HG02852 (cell line): ENCODE data around the gene KCND3.

Experiments used
- ATAC-seq: cut with Tn5 transposase; IDR thresholded peaks from one replicate; pipeline ENCODE4 v1.9.1; 2021; ENCODE audit warnings: mild to moderate bottlenecking, moderate library complexity; ENCODE audit not compliant: unreplicated experiment

KCND3 gene

DNA sequence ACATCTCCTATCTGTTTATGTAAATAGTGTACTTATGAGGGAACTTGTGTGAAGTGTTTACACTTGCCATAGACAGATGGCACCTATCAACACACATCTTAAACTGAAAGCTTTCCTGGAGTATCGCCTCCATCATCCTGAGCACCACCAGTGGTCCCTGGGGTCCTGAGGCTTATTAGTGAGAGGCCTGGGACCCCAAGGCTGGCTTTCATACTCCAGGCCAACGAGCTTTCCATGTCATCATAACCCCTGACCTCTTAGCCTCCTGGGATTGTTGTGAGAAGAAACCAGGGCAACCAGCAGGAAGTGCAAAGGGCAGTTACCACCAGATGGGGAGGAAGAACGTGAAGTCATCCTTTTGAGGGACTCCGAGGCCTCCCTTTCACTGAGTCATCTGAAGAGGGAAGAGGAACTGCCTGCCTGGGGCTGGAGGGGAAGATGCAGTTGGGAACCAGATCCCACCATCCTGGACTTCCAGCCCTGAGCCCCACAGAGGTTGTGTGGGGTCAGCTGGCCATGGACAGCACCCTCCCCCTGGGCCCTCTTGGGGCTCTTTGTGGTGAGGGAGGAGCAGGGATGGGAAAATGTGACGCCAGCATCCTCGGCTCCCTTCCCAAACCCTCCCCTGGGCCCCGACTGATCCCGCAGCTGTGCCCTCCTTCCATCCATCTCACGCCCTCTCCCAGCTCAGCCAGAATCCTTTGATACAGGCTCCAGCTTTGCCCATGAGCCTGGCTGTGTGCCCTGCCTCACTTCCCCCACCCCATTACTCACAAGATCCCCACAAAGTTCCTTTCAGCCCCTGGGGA is 256.1 kb downstream of the KCND3 start:
- ATAC-seq: no peak

DNA sequence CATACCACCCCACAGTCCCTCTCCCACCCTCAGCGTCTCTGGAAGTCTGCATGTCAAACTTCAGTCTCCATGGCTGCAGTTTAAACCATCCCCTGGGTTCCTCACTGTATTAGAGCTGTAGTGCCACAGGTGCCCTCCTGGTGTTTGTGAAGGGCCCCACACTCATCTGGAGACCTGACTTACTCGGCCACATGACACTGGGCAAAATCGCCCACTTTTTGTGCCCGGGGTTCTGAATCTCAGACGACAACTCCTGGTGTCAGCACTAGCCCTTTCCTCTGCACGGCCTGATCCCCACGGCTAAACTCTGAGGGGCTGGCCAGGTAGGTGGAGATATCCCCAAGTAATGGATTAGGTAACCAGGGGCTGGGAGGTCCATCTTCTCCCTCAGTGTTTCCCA is 256.8 kb downstream of the KCND3 start:
- ATAC-seq: no peak

DNA sequence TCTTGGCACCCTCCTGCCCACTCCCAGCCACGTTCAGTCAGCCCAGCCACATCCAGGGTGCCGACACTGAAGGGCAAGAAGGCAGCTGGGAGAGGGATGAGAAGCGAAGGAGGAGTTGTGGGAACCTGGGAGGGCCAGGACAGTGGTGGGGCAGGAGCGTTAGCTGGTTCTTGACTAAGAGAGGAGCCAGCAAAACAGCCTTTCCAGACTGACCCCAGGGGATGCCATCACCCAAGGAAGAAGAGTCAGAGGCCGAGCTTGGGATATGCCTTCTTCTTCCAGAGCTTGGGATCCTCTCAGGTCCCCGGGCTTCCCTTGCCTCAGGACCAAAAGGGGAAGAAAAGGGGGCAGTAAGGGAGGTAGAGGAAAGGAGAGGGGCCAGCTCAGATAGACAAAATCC is 257.5 kb downstream of the KCND3 start:
- ATAC-seq: no peak

DNA sequence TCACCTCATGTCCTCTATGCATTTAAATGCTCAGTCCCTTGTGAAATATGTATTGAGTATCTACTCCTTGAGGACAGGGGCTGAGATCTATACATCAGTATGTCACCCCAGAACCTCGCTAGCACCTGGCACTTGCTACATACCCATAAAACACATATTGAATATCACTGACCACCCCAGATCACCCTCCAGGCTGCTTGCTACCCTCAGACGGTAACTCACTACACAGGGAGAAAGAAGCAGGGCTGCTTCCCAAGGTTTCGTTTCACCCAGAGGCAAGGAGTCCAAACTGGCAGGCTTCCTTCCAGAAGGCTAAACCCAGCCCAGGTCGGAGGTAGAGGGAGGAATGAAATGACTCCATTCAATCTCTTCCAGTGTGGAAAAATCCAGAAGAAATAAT is 258.8 kb downstream of the KCND3 start:
- no peak for ATAC-seq

DNA sequence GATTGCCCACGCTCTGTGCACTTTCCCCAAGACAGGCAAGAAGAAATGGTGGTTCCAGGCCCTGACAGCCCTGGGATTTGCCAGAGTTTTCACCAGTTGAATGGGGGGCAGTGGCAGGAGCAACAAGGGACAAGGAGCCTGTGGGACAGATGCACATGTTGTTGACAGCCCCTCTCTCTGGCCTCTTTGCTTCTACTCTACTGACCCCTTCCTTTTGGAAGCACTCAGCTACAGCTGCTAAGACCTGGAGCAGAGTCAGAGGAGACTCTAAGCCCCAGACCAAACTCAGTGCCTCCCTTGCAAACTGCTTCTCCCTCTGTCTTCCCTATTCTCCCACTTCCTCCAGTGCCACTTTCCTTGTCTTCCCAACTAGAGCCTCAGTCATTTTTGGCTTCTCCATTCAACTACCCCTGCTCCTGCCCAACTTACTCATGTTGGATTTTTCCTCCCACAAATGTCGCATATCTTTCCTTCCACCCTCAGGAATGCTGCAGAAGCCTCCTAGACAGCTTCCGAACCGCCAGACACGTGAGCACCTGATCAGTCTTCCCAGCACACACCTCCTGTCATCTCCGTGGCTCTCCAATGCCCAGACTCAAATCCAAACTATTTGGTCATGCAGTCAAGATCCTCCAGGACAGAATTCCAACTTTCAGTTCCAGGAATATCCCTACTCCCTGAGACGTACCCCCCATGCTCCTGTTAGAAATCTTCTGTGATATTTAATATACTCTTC is 259.4 kb downstream of the KCND3 start:
- ATAC-seq: no peak

DNA sequence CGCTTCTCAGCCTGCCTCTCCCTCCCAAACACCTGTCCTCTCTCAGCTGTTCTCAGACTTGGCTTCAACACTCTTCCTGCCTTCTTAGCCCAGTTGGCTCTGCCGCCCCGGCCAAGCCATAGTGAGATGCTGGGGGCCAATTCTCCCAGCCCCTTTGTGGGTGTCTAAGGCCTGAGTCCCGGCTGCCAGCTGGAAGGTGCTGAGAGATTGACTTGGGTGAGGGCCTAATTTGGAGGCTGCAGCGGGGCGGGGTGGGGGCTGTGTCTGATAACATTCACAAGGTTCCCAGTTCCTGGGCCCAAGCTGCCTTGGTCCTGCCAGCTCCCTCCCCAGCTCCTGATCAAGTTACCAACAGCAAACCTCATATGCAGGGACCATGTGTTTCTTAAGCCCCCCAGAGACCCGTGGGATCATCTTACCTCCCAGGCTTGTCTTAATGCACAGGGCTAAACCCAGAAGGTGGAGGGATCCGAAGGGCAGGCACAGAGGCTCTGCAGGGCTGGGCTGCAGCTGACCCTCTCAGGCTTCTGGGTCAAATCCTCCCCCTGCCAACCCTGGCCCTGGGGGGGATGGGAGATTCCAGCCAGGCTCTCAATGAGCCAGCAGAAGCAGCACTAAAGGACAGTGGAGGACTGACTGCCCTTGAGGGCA is 260.1 kb downstream of the KCND3 start:
- no peak for ATAC-seq

DNA sequence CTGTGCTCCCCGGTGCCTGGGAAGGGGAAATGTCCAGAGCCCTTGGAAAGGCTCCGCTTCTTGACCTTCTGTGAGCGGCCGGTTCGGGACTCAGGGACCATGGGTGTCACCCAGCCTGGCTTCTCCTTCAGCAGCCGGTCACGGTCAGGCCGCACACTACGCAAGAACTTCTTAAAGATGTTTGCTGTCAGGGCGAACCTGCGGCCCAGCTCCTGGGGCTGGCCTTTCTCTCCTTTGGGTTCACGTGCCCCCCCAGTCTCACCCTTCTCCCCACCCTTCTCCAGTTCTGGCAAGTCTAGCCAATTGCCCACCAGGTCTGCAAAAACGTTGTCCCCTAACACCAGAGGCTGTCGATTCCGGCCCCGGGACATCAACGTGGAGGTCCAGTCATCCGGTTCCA is 262.4 kb downstream of the KCND3 start:
- no peak for ATAC-seq

DNA sequence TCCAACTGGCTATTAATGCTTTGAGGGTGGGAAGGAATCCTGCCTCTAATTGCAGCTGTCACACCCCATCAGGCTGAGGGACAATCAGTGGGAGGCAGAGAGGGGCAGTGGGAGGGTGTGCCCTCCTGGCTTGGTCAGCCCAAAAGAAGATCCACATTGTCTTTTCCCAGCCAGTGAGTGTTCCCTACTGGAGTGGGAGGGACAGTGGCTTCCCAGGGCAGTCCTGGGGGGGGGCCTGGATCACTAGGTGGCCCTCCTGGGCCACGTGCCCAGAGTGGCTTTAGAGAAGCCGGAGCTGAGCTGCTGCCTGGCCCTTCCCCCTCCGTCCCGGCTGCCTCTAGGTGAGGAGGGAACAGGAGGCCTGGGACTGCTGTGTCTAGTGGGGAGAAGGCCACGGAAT is 264.3 kb downstream of the KCND3 start:
- no peak for ATAC-seq

DNA sequence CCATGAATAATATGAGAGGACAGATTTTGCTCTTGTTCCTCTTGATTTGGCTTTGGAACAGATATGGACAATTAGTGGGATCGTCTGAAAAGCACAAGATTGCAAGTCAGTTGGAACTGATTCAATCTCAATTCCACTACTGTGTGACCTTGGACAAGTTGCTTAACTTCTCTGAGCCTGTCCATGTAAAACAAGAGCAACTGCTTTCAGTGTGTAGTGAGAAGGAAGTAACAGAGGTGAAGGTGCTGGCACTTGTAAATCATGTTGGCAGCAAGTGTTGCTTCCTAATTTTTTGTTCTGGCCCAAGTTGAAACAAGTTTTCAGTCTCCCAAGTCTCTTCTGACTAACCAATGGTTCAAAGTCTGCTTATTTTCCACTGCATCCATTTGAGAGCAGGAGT is 265.6 kb downstream of the KCND3 start:
- no peak for ATAC-seq

DNA sequence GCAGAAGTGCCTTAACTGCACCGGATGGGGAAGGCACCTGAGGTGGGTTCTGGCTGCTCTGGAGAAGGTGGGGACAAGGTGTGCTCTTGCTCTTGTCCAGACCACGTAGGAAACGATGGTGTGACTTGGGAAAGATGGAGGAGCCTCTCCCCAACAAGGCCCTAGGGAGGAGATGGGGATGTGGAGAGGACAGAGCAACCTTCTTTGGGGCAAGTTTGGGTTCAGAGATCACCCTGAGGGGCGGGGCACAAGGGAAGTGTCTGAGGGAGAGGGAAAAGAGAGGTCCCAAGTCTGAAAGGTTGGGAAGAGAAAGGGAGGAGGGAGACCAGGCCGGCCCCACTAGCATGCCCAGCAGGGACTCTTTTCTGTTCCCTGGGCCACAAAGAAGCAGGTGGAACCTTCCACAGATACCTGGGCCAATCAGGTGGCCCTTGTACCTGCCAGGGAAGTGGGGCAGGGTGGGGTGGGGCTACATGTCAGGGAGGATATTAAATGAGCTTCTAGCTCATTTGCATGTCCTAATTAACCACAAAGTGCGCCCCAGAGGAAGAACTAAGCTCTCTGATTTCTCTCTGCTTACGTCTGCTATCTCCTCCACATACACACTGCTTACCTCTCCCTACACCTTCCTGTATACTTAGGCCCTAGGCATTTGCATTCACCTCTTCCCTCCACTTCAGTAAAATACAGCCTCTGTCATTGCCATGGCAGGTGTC is 266.2 kb downstream of the KCND3 start:
- no peak for ATAC-seq

DNA sequence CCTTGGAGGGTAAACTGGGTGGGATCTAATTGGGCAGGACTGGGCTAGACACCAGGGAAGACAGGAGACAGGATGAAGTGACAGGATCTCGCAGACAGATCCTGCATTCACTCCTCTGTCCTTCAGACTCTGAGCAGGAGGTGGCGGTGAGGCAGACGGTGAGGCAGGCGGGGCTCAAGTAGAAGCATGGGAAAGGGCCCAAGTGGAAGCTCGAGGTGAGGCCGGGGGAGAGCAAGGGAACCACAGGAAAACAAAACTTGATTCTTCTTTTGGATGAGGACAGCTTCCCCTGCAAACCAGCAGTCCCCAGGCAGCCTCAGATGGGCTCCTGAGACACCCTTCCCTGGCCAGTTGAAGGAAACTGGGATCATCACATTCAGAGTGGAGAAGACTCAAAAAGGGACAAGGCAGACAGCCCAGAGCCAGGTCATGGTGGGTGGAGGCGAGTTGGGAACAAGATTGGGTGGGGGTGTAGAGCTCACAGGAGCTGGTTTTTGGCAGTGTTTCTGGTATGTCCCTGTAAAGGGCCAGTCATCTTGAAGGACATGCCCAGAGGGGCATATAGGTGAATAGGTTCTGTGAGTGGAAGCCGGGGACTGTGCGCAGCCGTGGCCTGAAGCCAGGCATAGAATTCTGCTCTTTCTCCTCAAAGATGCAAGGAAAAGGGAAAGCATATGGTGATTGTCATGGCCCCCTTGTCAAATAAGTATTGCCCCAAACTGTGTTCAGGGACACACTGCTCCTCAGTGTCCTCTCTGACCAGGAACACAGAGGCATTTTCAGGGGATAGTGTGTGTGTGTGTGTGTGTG is 268.3 kb downstream of the KCND3 start:
- ATAC-seq: no peak
